Measurements from ENCODE around the gene CEP55. TPM values are rescaled to one million over a fixed set of nuclear protein-coding genes. Genes with fewer than 3 reads are reported as not detected.

CEP55 gene
- total and polyA plus RNA-seq, 11 donors = 0.19 to 7.3 (median 0.73) TPM; not detected in 5

DNA sequence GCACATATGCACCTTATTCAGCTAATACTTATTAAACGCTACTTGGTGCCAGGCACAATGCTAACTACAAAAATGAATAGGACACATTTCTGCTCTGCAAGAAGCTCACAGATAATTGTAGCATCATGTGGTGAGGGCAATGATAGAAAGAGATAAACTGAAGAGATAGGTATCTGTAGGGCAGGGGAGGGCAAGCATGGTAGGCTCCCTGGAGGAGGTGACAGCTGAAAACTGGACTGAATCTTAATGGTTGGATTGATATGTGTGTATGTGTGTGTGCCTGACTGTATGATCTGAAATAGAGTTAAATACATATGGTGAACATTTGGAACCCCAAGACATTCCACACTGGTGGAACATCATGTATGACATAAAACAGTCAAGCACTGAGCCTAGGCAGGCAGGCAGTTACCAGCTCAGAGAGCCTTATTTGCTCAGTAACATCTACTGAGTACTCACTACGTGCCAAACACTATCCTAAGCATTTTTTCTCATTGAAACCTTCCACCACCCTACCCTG lies 4.8 kb upstream of the CEP55 start:
- intact Hi-C loops (cut with DNase I) = no loop called here
- H3K9me3 ChIP-seq = no peaks in the 10 kb centered on the region

DNA sequence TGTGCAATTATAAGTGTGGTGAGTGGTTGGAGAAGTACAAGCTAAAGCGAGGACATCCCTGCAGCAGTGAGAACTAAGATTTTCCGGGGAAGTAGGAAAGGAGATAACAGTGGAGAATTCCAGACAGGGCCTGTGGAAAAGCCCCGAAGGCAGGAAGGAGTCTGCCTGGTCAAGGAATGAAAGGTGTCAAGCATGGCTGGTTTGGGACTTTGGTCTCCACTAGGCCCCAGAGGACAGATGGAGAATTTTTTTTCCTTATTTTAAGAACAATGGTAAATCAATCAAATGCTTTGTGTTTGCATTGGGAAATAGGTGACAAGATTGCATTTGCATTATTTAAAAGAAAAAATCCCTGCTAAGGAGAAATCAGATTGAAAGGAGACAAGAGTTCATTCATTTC lies 3.2 kb upstream of the CEP55 start:
- ATAC-seq = no peak
- intact Hi-C loops (cut with DNase I) = no loop called here
- Histone ChIP-seq H3K9me3 (no peaks in the 10 kb centered on the region), H3K36me3 (no peaks in the 10 kb centered on the region), H3K27me3 (no peaks in the 10 kb centered on the region), H3K27ac (no peak overlapping the region), H3K4me3 (no peak overlapping the region), H3K4me1 (peaks cover 0 to 14% (median 7%) of the 10 kb centered on the region in 12 donors)
- DNase-seq = no peak
- TF ChIP-seq POLR2A (IDR thresholded peaks at IDR 0.05) = no peak
- TF ChIP-seq, protein P1, sequence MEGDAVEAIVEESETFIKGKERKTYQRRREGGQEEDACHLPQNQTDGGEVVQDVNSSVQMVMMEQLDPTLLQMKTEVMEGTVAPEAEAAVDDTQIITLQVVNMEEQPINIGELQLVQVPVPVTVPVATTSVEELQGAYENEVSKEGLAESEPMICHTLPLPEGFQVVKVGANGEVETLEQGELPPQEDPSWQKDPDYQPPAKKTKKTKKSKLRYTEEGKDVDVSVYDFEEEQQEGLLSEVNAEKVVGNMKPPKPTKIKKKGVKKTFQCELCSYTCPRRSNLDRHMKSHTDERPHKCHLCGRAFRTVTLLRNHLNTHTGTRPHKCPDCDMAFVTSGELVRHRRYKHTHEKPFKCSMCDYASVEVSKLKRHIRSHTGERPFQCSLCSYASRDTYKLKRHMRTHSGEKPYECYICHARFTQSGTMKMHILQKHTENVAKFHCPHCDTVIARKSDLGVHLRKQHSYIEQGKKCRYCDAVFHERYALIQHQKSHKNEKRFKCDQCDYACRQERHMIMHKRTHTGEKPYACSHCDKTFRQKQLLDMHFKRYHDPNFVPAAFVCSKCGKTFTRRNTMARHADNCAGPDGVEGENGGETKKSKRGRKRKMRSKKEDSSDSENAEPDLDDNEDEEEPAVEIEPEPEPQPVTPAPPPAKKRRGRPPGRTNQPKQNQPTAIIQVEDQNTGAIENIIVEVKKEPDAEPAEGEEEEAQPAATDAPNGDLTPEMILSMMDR (IDR thresholded peaks at IDR 0.05) = no peak
- WGBS, 4 donors = 68 to 77% (median 74%) methylated on average over 3 of the region's 3 CpGs

More for the DNA sequence above, 4.8 kb upstream of the CEP55 start:
- H3K4me3 ChIP-seq = no peak overlapping the region
- WGBS, 4 donors = 76 to 79% (median 78%) methylated on average over 2 of the region's 2 CpGs
- H3K27me3 ChIP-seq = no peaks in the 10 kb centered on the region
- no peak for ATAC-seq
- no peak for DNase-seq
- no peaks in the 10 kb centered on the region for H3K36me3 ChIP-seq
- no peak overlapping the region for H3K27ac ChIP-seq
- TF ChIP-seq POLR2A (IDR thresholded peaks at IDR 0.05) = no peak
- TF ChIP-seq, protein P1 (IDR thresholded peaks at IDR 0.05) = no peak
- peaks cover 0 to 10% (median 5%) of the 10 kb centered on the region in 12 donors for H3K4me1 ChIP-seq

DNA sequence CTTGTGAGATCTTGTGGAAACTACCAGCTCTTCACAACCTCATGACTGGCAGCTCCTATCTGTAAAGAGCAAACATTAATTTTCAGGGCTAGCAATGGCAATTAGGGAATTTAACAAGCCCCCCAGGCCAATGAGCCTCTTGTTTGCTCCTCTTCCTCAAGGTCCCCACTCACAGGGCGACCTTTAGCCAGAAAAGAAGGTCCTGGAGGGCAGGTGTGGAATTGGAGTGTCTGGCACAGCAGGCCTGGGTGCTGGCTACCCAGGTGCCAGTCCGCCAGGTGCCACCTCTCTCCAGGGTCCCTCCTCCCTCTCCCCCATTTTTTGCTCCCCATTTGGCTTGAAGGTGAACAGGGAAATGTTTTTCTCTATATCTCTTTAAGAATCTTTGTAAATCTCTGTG lies 1.9 kb upstream of the CEP55 start:
- Histone ChIP-seq H3K9me3 (no peaks in the 10 kb centered on the region), H3K36me3 (no peaks in the 10 kb centered on the region), H3K27ac (no peak overlapping the region), H3K27me3 (no peaks in the 10 kb centered on the region), H3K4me3 (no peak overlapping the region), H3K4me1 (peaks cover 0 to 15% (median 7%) of the 10 kb centered on the region in 12 donors)
- TF ChIP-seq, protein P1 (IDR thresholded peaks at IDR 0.05) = no peak
- no peak for TF ChIP-seq POLR2A (IDR thresholded peaks at IDR 0.05)
- intact Hi-C loops (cut with DNase I) = no loop called here
- no peak for DNase-seq
- WGBS, 4 donors = 92 to 100% (median 99%) methylated on average over 2 of the region's 2 CpGs
- ATAC-seq = no peak

DNA sequence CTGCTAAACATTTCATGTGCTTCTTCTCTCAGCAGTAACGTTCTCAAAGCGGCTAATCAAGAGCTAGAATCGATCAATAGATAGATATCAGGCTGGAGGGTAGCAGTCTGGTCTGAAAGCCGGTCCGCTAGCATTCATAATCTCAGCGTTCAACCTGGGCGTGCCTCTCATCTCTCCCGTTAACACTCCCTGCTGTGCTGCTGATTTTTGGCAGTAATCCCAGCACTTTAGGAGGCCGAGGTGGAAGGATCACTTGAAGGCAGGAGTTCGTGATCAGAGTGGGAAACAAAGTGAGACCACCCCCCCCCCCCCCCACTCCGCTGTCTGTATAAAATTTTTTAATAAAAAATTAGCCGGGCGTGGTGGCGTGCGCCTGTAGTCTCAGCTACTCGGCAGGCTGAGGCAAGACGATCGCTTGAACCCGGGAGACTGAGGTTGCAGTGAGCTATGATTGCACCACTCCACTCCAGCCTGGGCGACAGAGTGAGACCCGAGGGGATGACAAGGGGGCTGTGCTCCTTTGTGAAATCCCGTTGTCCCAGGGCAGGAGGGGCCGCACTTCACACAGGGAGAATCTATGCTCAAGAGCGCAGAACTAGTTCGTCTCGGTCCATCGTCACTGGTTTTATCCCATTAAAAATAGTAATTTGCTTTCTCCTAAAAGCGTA lies 624 bp upstream of the CEP55 start:
- WGBS, 4 donors = 0 to 1% (median 1%) methylated on average over 19 to 28 of the region's 28 CpGs
- ATAC-seq (peak; percentile 53 to 68 (median 60)), DNase-seq (peak in 3 of 5 donors; percentile 20 to 53 (median 36))
- H3K9me3 ChIP-seq = no peaks in the 10 kb centered on the region
- H3K36me3 ChIP-seq = no peaks in the 10 kb centered on the region
- TF ChIP-seq POLR2A (IDR thresholded peaks at IDR 0.05) = no peak
- TF ChIP-seq, protein P1 (IDR thresholded peaks at IDR 0.05) = no peak
- peak overlapping the region in 8 of 12 donors; percentile 8 to 71 (median 34) for H3K27ac ChIP-seq
- peak overlapping the region; percentile 28 to 86 (median 72) for H3K4me3 ChIP-seq
- no peaks in the 10 kb centered on the region for H3K27me3 ChIP-seq
- peaks cover 0 to 15% (median 7%) of the 10 kb centered on the region in 12 donors for H3K4me1 ChIP-seq
- intact Hi-C loops (cut with DNase I) = no loop called here
